Lung (tissue), 12 donors: ENCODE data around the gene LAMA3. TPM values are rescaled to one million over a fixed set of nuclear protein-coding genes. Genes with fewer than 3 reads are reported as not detected.

ENCODE experiments used
- ATAC-seq: fragments of 200-7000 bp; cut with Tn5 transposase; one replicate; pipeline ENCODE4 v1.9.1; 2020; ENCODE audit warnings: moderate number of reproducible peaks; ENCODE audit not compliant: insufficient read depth, low FRiP score
- DNase-seq, 3 donors: peaks; one replicate each; pipeline ENCODE4 v3.0.0-alpha.2; 2013 to 2017
- H3K27ac ChIP-seq, 2 donors: one replicate each; pipeline ENCODE4 v1.5.1; 2013; ENCODE audit warnings: mild to moderate bottlenecking in 2 of 2, moderate library complexity in 2 of 2, control low read depth in 1 of 2, inconsistent platforms in 1 of 2, low read depth in 1 of 2, low read length in 1 of 2
- H3K27me3 ChIP-seq, 3 donors: one replicate each; pipeline ENCODE4 v1.5.1; 2013; ENCODE audit warnings: low read length in 2 of 3; ENCODE audit not compliant: control insufficient read depth in 3 of 3, insufficient read depth in 3 of 3
- H3K36me3 ChIP-seq, 4 donors: one replicate each; pipeline ENCODE4 v1.5.1; 2013; ENCODE audit warnings: low read length in 4 of 4, mild to moderate bottlenecking in 1 of 4, moderate library complexity in 1 of 4; ENCODE audit not compliant: control insufficient read depth in 4 of 4, insufficient read depth in 4 of 4
- H3K4me1 ChIP-seq, 5 donors: one replicate each; pipeline ENCODE4 v1.5.1; 2013; ENCODE audit warnings: low read length in 5 of 5, mild to moderate bottlenecking in 2 of 5, moderate library complexity in 1 of 5; ENCODE audit not compliant: control insufficient read depth in 5 of 5, insufficient read depth in 5 of 5
- H3K4me3 ChIP-seq: one replicate; pipeline ENCODE4 v1.5.1; 2013; ENCODE audit warnings: mild to moderate bottlenecking, control low read depth, moderate library complexity
- H3K9ac ChIP-seq, 2 donors: one replicate each; pipeline ENCODE4 v1.5.1; 2013; ENCODE audit warnings: low read length in 2 of 2, control low read depth in 1 of 2; ENCODE audit not compliant: insufficient read depth in 1 of 2
- H3K9me3 ChIP-seq, 4 donors: one replicate each; pipeline ENCODE4 v1.5.1; 2013; ENCODE audit warnings: low read length in 3 of 4, mild to moderate bottlenecking in 1 of 4, moderate library complexity in 1 of 4; ENCODE audit not compliant: control insufficient read depth in 4 of 4, insufficient read depth in 3 of 4
- CTCF ChIP-seq: IDR thresholded peaks from 2 replicates; pipeline ENCODE4 v1.5.1; 2012; ENCODE audit warnings: mild to moderate bottlenecking; ENCODE audit errors: control extremely low read depth, extremely low read depth
- WGBS, 2 donors: extraction: QIAGEN DNeasy Blood & Tissue Kit; methylation state at CpG; one replicate each; pipeline ENCODE4 v1.1.7; 2013; 5-methylcytosine and 5-hydroxymethylcytosine counted together
- polyA plus RNA-seq, 2 donors: library from polyadenylated mRNA; stranded (reverse); fragments of 200-250 nt; gene quantifications; one replicate each; pipeline ENCODE4 v1.2.1, GENCODE V29; 2013
- total RNA-seq, 2 donors: library from RNA; depleted of rRNA in 1 of 2; stranded (reverse); fragments of >200 nt in 1 of 2; gene quantifications; one replicate each; pipeline ENCODE4 v1.2.1, GENCODE V29; 2014 to 2021
- donor health status: control.
- donor health status: control.
- donor health status: Bipolar disorder and iron deficiency.
- donor health status: healthy.
- donor health status: DM: yes; HTN: yes; CAD: no.

LAMA3 gene
- total and polyA plus RNA-seq, 4 donors = 14.1 to 110 (median 51.9) TPM

- H3K27me3 ChIP-seq = no peaks in the 10 kb centered on the region
- no peaks in the 10 kb centered on the region for H3K9me3 ChIP-seq
- no peak for ATAC-seq
- peaks cover 0 to 3% (median 0%) of the 10 kb centered on the region in 5 donors for H3K4me1 ChIP-seq
- H3K36me3 ChIP-seq = no peaks in the 10 kb centered on the region
- no peak overlapping the region for H3K9ac ChIP-seq
- 64 to 71% methylated on average over 9 of the region's 9 CpGs for WGBS, 2 donors
- H3K4me3 ChIP-seq = no peak overlapping the region
- no peak overlapping the region for H3K27ac ChIP-seq
- DNase-seq = no peak
- no peak for TF ChIP-seq CTCF
Observed at GRCh38 chr18:23967321-23968089, 278.3 kb downstream of the LAMA3 start.

DNA sequence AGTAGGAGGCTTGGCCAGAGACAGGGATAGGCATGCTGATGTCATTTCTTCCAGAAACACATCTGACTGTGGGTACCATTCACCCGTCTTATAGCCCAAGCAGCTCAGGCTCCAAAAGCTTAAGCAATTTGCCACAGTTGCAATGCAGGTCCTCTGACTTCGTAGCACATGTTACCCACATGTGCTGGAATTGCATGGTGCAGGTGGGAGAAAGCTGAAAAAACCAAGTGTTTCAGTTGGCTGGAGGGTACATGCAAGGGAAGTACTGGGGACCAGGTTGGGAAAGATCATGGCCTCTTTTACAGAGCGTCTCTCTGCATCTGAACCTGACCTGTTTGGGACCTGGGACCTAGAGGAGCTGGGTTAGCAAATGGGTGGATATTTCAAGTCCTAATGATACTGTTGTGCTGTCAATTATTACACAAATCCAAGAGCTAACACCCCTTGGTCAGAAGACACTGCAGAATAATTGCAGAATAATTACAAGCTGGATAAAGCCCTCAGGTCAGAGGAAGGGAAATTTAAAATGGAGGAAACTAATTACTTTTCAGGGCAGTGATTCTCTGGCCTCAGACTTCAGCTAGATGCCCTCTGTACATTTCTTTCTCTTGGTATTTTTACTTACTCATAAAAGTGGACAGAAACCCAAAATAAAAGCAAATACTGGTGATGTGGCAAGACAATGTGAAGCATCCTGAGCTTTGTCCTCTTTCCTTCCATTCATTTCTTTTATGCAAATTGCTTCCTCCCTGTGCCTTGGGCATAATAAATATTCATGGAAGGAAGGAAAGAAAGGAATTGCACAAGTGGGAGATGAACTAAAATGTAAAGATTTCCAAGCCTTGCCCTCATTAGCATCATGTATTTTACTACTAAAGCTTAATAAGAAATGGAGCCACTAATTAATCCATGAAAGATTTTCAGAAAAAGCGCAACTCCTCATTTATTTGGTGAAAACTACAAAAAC, 279.7 kb downstream of the LAMA3 start:
- Histone ChIP-seq H3K9ac (no peak overlapping the region), H3K4me3 (peak overlapping the region; percentile 5), H3K27ac (no peak overlapping the region), H3K9me3 (no peaks in the 10 kb centered on the region), H3K27me3 (no peaks in the 10 kb centered on the region), H3K36me3 (no peaks in the 10 kb centered on the region), H3K4me1 (no peaks in the 10 kb centered on the region)
- no peak for ATAC-seq
- no peak for DNase-seq
- WGBS, 2 donors = 95% methylated on average over 4 of the region's 4 CpGs
- no peak for TF ChIP-seq CTCF

DNA sequence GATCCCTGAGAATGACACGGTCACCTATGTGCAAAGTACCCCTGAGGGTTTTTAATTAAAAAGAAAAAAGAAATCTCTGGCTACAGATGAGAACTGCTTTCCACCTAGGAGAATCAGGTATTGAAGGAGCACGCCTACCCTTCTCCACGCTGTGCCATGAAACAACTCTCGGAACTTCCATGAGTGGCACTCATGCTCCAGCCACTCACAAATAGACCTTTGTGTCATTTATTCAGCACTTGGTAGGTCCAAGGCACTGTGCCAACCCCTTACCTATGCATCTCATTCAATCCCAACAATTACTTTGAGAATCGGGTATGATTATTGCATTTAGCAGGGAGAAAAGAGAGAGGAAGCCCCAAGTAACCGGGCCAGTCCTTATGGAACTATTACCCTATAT, 280.4 kb downstream of the LAMA3 start:
- no peaks in the 10 kb centered on the region for H3K36me3 ChIP-seq
- no peaks in the 10 kb centered on the region for H3K27me3 ChIP-seq
- DNase-seq = peak in 2 of 3 donors; percentile 37 to 63
- no peak overlapping the region for H3K9ac ChIP-seq
- TF ChIP-seq CTCF = no peak
- no peaks in the 10 kb centered on the region for H3K9me3 ChIP-seq
- H3K27ac ChIP-seq = no peak overlapping the region
- 79 to 91% methylated on average over 6 of the region's 6 CpGs for WGBS, 2 donors
- H3K4me1 ChIP-seq = no peaks in the 10 kb centered on the region
- no peak for ATAC-seq
- no peak overlapping the region for H3K4me3 ChIP-seq
